ENCODE data around the gene NID2.

DNA sequence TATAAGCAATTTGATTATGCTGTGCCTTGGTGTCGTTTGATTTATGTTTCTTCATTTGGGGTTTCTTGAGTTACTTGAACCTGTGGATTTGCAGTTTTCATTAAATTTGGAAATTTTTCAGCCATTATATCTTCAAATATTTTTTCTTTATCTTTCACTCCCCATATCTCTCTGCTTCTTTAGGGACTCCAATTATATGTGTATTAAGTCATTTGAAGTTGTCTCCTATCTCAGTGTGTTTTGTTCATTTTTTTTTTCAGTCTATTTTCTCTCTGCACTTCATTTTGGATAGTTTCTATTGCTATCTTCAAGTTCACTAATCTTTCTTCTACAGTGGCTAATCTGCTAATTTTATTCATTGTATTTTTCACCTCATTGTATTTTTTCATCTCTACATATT is 108.9 kb downstream of the NID2 start:
- TF ChIP-seq EZH2 (IDR thresholded peaks at IDR 0.05; ENCODE audit: low read length, unreplicated experiment), result no peak
- TF ChIP-seq, protein P1, sequence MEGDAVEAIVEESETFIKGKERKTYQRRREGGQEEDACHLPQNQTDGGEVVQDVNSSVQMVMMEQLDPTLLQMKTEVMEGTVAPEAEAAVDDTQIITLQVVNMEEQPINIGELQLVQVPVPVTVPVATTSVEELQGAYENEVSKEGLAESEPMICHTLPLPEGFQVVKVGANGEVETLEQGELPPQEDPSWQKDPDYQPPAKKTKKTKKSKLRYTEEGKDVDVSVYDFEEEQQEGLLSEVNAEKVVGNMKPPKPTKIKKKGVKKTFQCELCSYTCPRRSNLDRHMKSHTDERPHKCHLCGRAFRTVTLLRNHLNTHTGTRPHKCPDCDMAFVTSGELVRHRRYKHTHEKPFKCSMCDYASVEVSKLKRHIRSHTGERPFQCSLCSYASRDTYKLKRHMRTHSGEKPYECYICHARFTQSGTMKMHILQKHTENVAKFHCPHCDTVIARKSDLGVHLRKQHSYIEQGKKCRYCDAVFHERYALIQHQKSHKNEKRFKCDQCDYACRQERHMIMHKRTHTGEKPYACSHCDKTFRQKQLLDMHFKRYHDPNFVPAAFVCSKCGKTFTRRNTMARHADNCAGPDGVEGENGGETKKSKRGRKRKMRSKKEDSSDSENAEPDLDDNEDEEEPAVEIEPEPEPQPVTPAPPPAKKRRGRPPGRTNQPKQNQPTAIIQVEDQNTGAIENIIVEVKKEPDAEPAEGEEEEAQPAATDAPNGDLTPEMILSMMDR (conservative IDR thresholded peaks at IDR 0.05; ENCODE audit: low read depth, low read length), result no peak
- TF ChIP-seq EZH2phosphoT487 (IDR thresholded peaks at IDR 0.05; ENCODE audit: borderline replicate concordance, low read length), result no peak

Measured in PC-3 (cell line).